ENCODE results near the gene EIF2D.

Gene EIF2D

GRCh38 chr1:206554211-206554610 lies 58.1 kb downstream of the EIF2D start:
- in situ Hi-C loops (cut with MboI; ENCODE audit: low pct_unique_long_range_greater_than_20kb, low sequenced_read_pairs, unreplicated experiment): no loop called here
- TF ChIP-seq CTCF (IDR thresholded peaks at IDR 0.05; ENCODE audit: extremely low read depth, insufficient read depth, missing control alignments): no peak
- no peak for DNase-seq (ENCODE audit: low spot score)

- in situ Hi-C loops (cut with MboI; ENCODE audit: low pct_unique_long_range_greater_than_20kb, low sequenced_read_pairs, unreplicated experiment): no loop called here
- no peak for DNase-seq (ENCODE audit: low spot score)
- no peak for TF ChIP-seq CTCF (IDR thresholded peaks at IDR 0.05; ENCODE audit: extremely low read depth, insufficient read depth, missing control alignments)
Measured at GRCh38 chr1:206551986-206552326, 60.3 kb downstream of the EIF2D start.

GRCh38 chr1:206551296-206551985 lies 60.8 kb downstream of the EIF2D start:
- in situ Hi-C loops (cut with MboI; ENCODE audit: low pct_unique_long_range_greater_than_20kb, low sequenced_read_pairs, unreplicated experiment): no loop called here
- no peak for TF ChIP-seq CTCF (IDR thresholded peaks at IDR 0.05; ENCODE audit: extremely low read depth, insufficient read depth, missing control alignments)
- DNase-seq (ENCODE audit: low spot score): no peak

GRCh38 chr1:206550446-206550845 lies 61.8 kb downstream of the EIF2D start:
- TF ChIP-seq CTCF (IDR thresholded peaks at IDR 0.05; ENCODE audit: extremely low read depth, insufficient read depth, missing control alignments): no peak
- DNase-seq (ENCODE audit: low spot score): no peak
- in situ Hi-C loops (cut with MboI; ENCODE audit: low pct_unique_long_range_greater_than_20kb, low sequenced_read_pairs, unreplicated experiment): no loop called here

GRCh38 chr1:206547104-206547503 lies 65.2 kb downstream of the EIF2D start:
- no peak for TF ChIP-seq CTCF (IDR thresholded peaks at IDR 0.05; ENCODE audit: extremely low read depth, insufficient read depth, missing control alignments)
- in situ Hi-C loops (cut with MboI; ENCODE audit: low pct_unique_long_range_greater_than_20kb, low sequenced_read_pairs, unreplicated experiment): loop anchor here (5.0 kb wide), 1 partner anchor 35 kb away; no protein-coding TSS in a partner anchor
- DNase-seq (ENCODE audit: low spot score): no peak

- in situ Hi-C loops (cut with MboI; ENCODE audit: low pct_unique_long_range_greater_than_20kb, low sequenced_read_pairs, unreplicated experiment): loop anchor here (5.0 kb wide), 1 partner anchor 37 kb away; no protein-coding TSS in a partner anchor
- TF ChIP-seq CTCF (IDR thresholded peaks at IDR 0.05; ENCODE audit: extremely low read depth, insufficient read depth, missing control alignments): no peak
- DNase-seq (ENCODE audit: low spot score): no peak
Measured at GRCh38 chr1:206545351-206545750, 66.9 kb downstream of the EIF2D start.

Measured in GM13977 (cell line).